Measurements from ENCODE around the gene STRN.

Gene STRN

GRCh38 chr2:36797324-36798070 lies 168.8 kb downstream of the STRN start:
- no peak for DNase-seq (ENCODE audit: low read depth)

Measured in stimulated activated CD8-positive, alpha-beta memory T cell treated with anti-CD3 and anti-CD28 coated beads, Interleukin-12 subunit alpha, Interleukin-12 subunit beta, amount 100 ng/mL, for 1 hour (primary cell).